Fibroblast of mammary gland (primary cell): ENCODE data around the gene ZBTB46.

Source experiments
- DNase-seq: peaks from one replicate; pipeline ENCODE4 v3.0.0-alpha.2; 2010; ENCODE audit warnings: low read depth
- H3K4me3 ChIP-seq: 2 replicates; pipeline ENCODE4 v1.5.1; 2011; ENCODE audit warnings: low read depth, mild to moderate bottlenecking, low read length, moderate library complexity; ENCODE audit not compliant: control insufficient read depth
- CTCF ChIP-seq: conservative IDR thresholded peaks from 2 replicates; pipeline ENCODE4 v1.5.1; 2011; ENCODE audit warnings: low read depth, low read length, inconsistent platforms; ENCODE audit not compliant: control insufficient read depth, insufficient read depth

Gene ZBTB46

GRCh38 chr20:63766695-63767426 lies 64.2 kb downstream of the ZBTB46 start:
- TF ChIP-seq CTCF = no peak
- DNase-seq = no peak
- no peak overlapping the region for H3K4me3 ChIP-seq

- no peak for TF ChIP-seq CTCF
Measured at GRCh38 chr20:63765902-63766301, 65.2 kb downstream of the ZBTB46 start.

GRCh38 chr20:63765082-63765873 lies 65.8 kb downstream of the ZBTB46 start:
- no peak for TF ChIP-seq CTCF
- DNase-seq = no peak
- H3K4me3 ChIP-seq = no peak overlapping the region

More at GRCh38 chr20:63765902-63766301, 65.2 kb downstream of the ZBTB46 start:
- H3K4me3 ChIP-seq = no peak overlapping the region
- DNase-seq = no peak

- DNase-seq = peak; percentile 52
- no peak overlapping the region for H3K4me3 ChIP-seq
- no peak for TF ChIP-seq CTCF
Measured at GRCh38 chr20:63759377-63759901, 71.6 kb downstream of the ZBTB46 start.

GRCh38 chr20:63758152-63758551 lies 72.9 kb downstream of the ZBTB46 start:
- TF ChIP-seq CTCF = no peak
- no peak for DNase-seq
- no peak overlapping the region for H3K4me3 ChIP-seq

- H3K4me3 ChIP-seq = no peak overlapping the region
- TF ChIP-seq CTCF = no peak
- no peak for DNase-seq
Measured at GRCh38 chr20:63756648-63756991, 74.4 kb downstream of the ZBTB46 start.
